SH-SY5Y (cell line): ENCODE measurements around the gene OLFML3.

Source experiments
- GATA2 ChIP-seq: IDR thresholded peaks from 2 replicates; pipeline ENCODE4 v1.6.1; 2011; ENCODE audit warnings: mild to moderate bottlenecking, low read depth, low read length
- GATA3 ChIP-seq: IDR thresholded peaks from 2 replicates; pipeline ENCODE4 v1.6.1; 2011; ENCODE audit warnings: low read depth, mild to moderate bottlenecking, low read length, moderate library complexity

DNA sequence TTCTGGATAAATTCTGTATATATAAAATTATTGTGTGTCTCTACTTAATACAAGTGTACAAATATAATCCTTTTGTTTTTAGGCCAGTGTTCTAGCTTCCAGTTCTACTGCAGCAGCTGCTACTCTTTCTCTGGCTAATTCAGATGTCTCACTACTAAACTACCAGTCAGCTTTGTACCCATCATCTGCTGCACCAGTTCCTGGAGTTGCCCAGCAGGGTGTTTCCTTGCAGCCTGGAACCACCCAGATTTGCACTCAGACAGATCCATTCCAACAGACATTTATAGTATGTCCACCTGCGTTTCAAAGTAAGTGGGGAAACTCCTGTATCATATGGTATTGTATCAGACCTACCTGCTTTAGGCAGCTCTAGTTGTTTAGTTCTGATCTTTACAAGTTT is 21.3 kb upstream of the OLFML3 start:
- TF ChIP-seq GATA2 = no peak
- no peak for TF ChIP-seq GATA3
